ENCODE results near the gene TMEM53.
A peak's percentile ranks its signal among the peaks of the same experiment; 100 is the strongest.
"Not testable (repeated sequence)": the region's sequence is repeated elsewhere in the genome, so short reads cannot be mapped to it uniquely, and the experiment has no call there.

Gene TMEM53

GRCh38 chr1:44672961-44673674 is 1.2 kb downstream of the TMEM53 start:
- DNase-seq (ENCODE audit: low spot score) (no peak), FAIRE-seq (no peak)

- FAIRE-seq, result no peak
Measured at GRCh38 chr1:44672254-44672955, 1.9 kb downstream of the TMEM53 start.

GRCh38 chr1:44670751-44671640 is 3.3 kb downstream of the TMEM53 start:
- no peak for FAIRE-seq
- DNase-seq (ENCODE audit: low spot score), result no peak

More at GRCh38 chr1:44672254-44672955, 1.9 kb downstream of the TMEM53 start:
- DNase-seq (ENCODE audit: low spot score), result peak; percentile 54

GRCh38 chr1:44666719-44667118 is 7.6 kb downstream of the TMEM53 start:
- FAIRE-seq; DNase-seq (ENCODE audit: low spot score): not testable (repeated sequence)

- FAIRE-seq (no peak), DNase-seq (ENCODE audit: low spot score) (no peak)
Measured at GRCh38 chr1:44664730-44665370, 9.4 kb downstream of the TMEM53 start.

- DNase-seq (ENCODE audit: low spot score) (no peak), FAIRE-seq (no peak)
Measured at GRCh38 chr1:44663417-44663816, 10.9 kb downstream of the TMEM53 start.

- FAIRE-seq, result no peak
Measured at GRCh38 chr1:44662683-44663030, 11.6 kb downstream of the TMEM53 start.

GRCh38 chr1:44661781-44662682 is 12.2 kb downstream of the TMEM53 start:
- FAIRE-seq, result no peak
- DNase-seq (ENCODE audit: low spot score), result no peak

More at GRCh38 chr1:44662683-44663030, 11.6 kb downstream of the TMEM53 start:
- DNase-seq (ENCODE audit: low spot score), result no peak

GRCh38 chr1:44660176-44660575 is 14.1 kb downstream of the TMEM53 start:
- DNase-seq (ENCODE audit: low spot score) (no peak), FAIRE-seq (no peak)

- DNase-seq (ENCODE audit: low spot score), result no peak
- no peak for FAIRE-seq
Measured at GRCh38 chr1:44659566-44659965, 14.7 kb downstream of the TMEM53 start.

GRCh38 chr1:44655609-44656008 is 18.7 kb downstream of the TMEM53 start:
- DNase-seq (ENCODE audit: low spot score) (peak; percentile 43), FAIRE-seq (no peak)

GRCh38 chr1:44654621-44655187 is 19.6 kb downstream of the TMEM53 start:
- FAIRE-seq (peak; percentile 65), DNase-seq (ENCODE audit: low spot score) (no peak)

- FAIRE-seq, result no peak
- DNase-seq (ENCODE audit: low spot score), result no peak
Measured at GRCh38 chr1:44653107-44653964, 20.9 kb downstream of the TMEM53 start.

GRCh38 chr1:44652445-44653106 is 21.7 kb downstream of the TMEM53 start:
- DNase-seq (ENCODE audit: low spot score), result peak; percentile 87
- peak; percentile 97 for FAIRE-seq

- FAIRE-seq, result no peak
- DNase-seq (ENCODE audit: low spot score), result no peak
Measured at GRCh38 chr1:44651069-44651468, 23.2 kb downstream of the TMEM53 start.

GRCh38 chr1:44650159-44650831 is 24.0 kb downstream of the TMEM53 start:
- DNase-seq (ENCODE audit: low spot score) (no peak), FAIRE-seq (no peak)

- DNase-seq (ENCODE audit: low spot score) (no peak), FAIRE-seq (no peak)
Measured at GRCh38 chr1:44649788-44650158, 24.5 kb downstream of the TMEM53 start.
